Neural cell (in vitro differentiated cells): ENCODE data around the gene LDLR.

Source experiments
- EP300 ChIP-seq: fragments of 450-650 bp; conservative IDR thresholded peaks from 2 replicates; pipeline ENCODE4 v1.6.1; 2014; ENCODE audit warnings: antibody characterized with exemption, mild to moderate bottlenecking, moderate library complexity; ENCODE audit not compliant: poor library complexity, severe bottlenecking
- MXI1 ChIP-seq: fragments of 450-650 bp; conservative IDR thresholded peaks from 2 replicates; pipeline ENCODE4 v1.6.1; 2014; ENCODE audit warnings: antibody characterized with exemption, mild to moderate bottlenecking; ENCODE audit not compliant: poor library complexity, severe bottlenecking
- POLR2AphosphoS5 ChIP-seq: IDR thresholded peaks from 2 replicates; pipeline ENCODE4 v1.6.1; 2012
- TF ChIP-seq, protein P1 (sequence below): fragments of 450-650 bp; IDR thresholded peaks from 2 replicates; pipeline ENCODE4 v1.5.1; 2014; ENCODE audit warnings: antibody characterized with exemption, mild to moderate bottlenecking, moderate library complexity; ENCODE audit not compliant: poor library complexity, severe bottlenecking

DNA sequence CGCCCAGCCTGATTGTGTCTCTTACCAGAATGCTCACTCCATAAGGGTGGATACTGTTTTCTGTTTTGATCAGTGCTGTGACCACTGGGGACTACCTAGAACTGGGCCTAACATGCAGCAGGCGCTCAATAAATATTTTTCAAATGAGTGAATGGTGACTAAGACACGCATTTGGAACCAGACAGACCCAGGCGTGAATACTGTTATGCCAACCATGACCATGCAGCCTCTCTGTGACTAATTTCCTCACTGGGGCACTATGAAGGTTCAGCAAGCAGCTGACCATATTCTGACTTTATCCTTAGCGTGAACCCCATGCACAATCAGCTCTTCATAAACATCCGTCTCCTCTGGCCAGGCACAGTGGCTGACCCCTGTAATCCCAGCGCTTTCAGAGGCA lies 79.3 kb downstream of the LDLR start:
- TF ChIP-seq, protein P1, sequence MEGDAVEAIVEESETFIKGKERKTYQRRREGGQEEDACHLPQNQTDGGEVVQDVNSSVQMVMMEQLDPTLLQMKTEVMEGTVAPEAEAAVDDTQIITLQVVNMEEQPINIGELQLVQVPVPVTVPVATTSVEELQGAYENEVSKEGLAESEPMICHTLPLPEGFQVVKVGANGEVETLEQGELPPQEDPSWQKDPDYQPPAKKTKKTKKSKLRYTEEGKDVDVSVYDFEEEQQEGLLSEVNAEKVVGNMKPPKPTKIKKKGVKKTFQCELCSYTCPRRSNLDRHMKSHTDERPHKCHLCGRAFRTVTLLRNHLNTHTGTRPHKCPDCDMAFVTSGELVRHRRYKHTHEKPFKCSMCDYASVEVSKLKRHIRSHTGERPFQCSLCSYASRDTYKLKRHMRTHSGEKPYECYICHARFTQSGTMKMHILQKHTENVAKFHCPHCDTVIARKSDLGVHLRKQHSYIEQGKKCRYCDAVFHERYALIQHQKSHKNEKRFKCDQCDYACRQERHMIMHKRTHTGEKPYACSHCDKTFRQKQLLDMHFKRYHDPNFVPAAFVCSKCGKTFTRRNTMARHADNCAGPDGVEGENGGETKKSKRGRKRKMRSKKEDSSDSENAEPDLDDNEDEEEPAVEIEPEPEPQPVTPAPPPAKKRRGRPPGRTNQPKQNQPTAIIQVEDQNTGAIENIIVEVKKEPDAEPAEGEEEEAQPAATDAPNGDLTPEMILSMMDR, result no peak
- TF ChIP-seq MXI1, result no peak
- TF ChIP-seq EP300, result no peak
- TF ChIP-seq POLR2AphosphoS5, result no peak
